AG04450 (cell line): ENCODE data around the gene EPB41L2. TPM values are rescaled to one million over a fixed set of nuclear protein-coding genes. Genes with fewer than 3 reads are reported as not detected.
"Not testable (repeated sequence)": the region's sequence is repeated elsewhere in the genome, so short reads cannot be mapped to it uniquely, and the experiment has no call there.

Source experiments
- CTCF ChIA-PET: fragments of 300-600, 350-600 bp; formaldehyde crosslinking; extraction: SDS; loops from one replicate; lab custom pipeline; 2022; ENCODE audit warnings: antibody characterized with exemption, inconsistent platforms; lab: Charles Lee
- POLR2A ChIA-PET: fragments of 350-600 bp; formaldehyde crosslinking; extraction: SDS; loops from one replicate; lab custom pipeline; 2021; ENCODE audit warnings: antibody characterized with exemption, inconsistent platforms; lab: Yijun Ruan, JAX
- DNase-seq: peaks from one replicate; pipeline ENCODE4 v3.0.0-alpha.2; 2011; ENCODE audit warnings: low read depth, low spot score
- H3K27ac ChIP-seq: one replicate; pipeline ENCODE4 v1.5.1; 2012; ENCODE audit warnings: low read depth, low read length, control low read depth
- H3K27me3 ChIP-seq: one replicate; pipeline ENCODE4 v1.6.0; 2012; ENCODE audit warnings: low read length; ENCODE audit not compliant: control insufficient read depth, insufficient read depth
- H3K4me3 ChIP-seq: 2 replicates; pipeline ENCODE4 v1.5.1; 2011; ENCODE audit warnings: mild to moderate bottlenecking, low read depth, low read length, control low read depth
- H3K9me3 ChIP-seq: 2 replicates; pipeline ENCODE4 v1.5.1; 2012; ENCODE audit warnings: low read length; ENCODE audit not compliant: control insufficient read depth, insufficient read depth
- polyA plus RNA-seq: library from polyadenylated mRNA; depleted of rRNA; stranded (reverse); fragments of >200 nt; gene quantifications from 2 replicates; pipeline ENCODE4 v1.2.3, GENCODE V29; 2011
- TF ChIP-seq, protein P1 (sequence below): IDR thresholded peaks from 2 replicates; pipeline ENCODE4 v1.5.1; 2011; ENCODE audit warnings: low read depth, low read length, control low read depth, inconsistent platforms

EPB41L2 gene
- polyA plus RNA-seq, 1 experiment: 165 TPM

- H3K27ac ChIP-seq: no peak overlapping the region
- no peaks in the 10 kb centered on the region for H3K27me3 ChIP-seq
- H3K4me3 ChIP-seq: no peak overlapping the region
- no peaks in the 10 kb centered on the region for H3K9me3 ChIP-seq
- ChIA-PET CTCF (no interaction called here), POLR2A (no interaction called here)
- no peak for DNase-seq
- TF ChIP-seq, protein P1, sequence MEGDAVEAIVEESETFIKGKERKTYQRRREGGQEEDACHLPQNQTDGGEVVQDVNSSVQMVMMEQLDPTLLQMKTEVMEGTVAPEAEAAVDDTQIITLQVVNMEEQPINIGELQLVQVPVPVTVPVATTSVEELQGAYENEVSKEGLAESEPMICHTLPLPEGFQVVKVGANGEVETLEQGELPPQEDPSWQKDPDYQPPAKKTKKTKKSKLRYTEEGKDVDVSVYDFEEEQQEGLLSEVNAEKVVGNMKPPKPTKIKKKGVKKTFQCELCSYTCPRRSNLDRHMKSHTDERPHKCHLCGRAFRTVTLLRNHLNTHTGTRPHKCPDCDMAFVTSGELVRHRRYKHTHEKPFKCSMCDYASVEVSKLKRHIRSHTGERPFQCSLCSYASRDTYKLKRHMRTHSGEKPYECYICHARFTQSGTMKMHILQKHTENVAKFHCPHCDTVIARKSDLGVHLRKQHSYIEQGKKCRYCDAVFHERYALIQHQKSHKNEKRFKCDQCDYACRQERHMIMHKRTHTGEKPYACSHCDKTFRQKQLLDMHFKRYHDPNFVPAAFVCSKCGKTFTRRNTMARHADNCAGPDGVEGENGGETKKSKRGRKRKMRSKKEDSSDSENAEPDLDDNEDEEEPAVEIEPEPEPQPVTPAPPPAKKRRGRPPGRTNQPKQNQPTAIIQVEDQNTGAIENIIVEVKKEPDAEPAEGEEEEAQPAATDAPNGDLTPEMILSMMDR: no peak
These were observed 47.9 kb downstream of the EPB41L2 start for GRCh38 chr6:131015025-131015591.

DNA sequence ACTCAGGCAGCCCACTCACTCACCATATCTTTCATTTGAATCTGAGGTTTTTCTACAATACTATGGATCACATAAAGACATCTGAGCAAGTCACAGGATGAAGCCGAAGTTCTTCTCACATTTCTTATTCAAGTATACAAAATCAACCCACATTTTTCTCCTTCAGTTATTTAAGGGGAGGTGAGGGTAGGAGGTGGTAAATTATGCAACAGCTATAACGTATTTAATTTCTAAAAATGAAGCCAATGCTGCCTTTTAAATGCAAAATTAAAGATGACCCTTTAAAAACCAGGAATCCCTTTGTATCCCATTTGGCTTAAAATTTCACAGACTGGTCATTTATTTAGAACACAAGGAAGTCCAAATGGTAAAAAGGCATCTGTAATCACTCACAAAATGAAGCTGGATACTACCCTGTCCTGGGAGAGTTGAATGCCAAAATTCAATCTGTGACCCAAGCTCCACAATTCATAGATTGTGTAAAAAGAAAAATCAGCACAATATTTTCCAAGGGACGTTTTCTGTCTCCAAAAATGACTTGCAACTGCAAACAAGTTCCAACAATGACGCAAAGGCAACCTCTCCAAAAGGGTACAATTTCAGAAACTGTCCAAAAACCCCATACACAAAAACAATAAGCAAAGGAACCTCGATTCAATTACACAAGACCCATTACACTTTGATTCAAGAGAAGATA lies 48.8 kb downstream of the EPB41L2 start:
- H3K4me3 ChIP-seq: no peak overlapping the region
- POLR2A ChIA-PET: interaction anchor here (0.7 to 1.0 kb wide), 2 partner anchors 124 to 168 kb away, joined by 3 to 5 read pairs; no protein-coding TSS in a partner anchor

GRCh38 chr6:131013495-131013894 lies 49.5 kb downstream of the EPB41L2 start:
- H3K27ac ChIP-seq: no peak overlapping the region
- DNase-seq: peak; percentile 54
- peaks cover 1% of the 10 kb centered on the region for H3K9me3 ChIP-seq
- H3K4me3 ChIP-seq: no peak overlapping the region
- no peaks in the 10 kb centered on the region for H3K27me3 ChIP-seq
- ChIA-PET POLR2A (interaction anchor here (0.7 to 1.0 kb wide), 2 partner anchors 123 to 167 kb away, joined by 3 to 5 read pairs; no protein-coding TSS in a partner anchor), CTCF (interaction anchor here (0.6 to 1.5 kb wide), 2 partner anchors 9 to 67 kb away, joined by 4 to 7 read pairs; no protein-coding TSS in a partner anchor)
- TF ChIP-seq, protein P1: no peak

More for the DNA sequence above, 48.8 kb downstream of the EPB41L2 start:
- no peak overlapping the region for H3K27ac ChIP-seq
- no peaks in the 10 kb centered on the region for H3K9me3 ChIP-seq
- no peaks in the 10 kb centered on the region for H3K27me3 ChIP-seq
- TF ChIP-seq, protein P1: no peak
- CTCF ChIA-PET: interaction anchor here (0.6 to 1.5 kb wide), 3 partner anchors 9 to 78 kb away, joined by 3 to 7 read pairs (median 4); no protein-coding TSS in a partner anchor
- DNase-seq: no peak

DNA sequence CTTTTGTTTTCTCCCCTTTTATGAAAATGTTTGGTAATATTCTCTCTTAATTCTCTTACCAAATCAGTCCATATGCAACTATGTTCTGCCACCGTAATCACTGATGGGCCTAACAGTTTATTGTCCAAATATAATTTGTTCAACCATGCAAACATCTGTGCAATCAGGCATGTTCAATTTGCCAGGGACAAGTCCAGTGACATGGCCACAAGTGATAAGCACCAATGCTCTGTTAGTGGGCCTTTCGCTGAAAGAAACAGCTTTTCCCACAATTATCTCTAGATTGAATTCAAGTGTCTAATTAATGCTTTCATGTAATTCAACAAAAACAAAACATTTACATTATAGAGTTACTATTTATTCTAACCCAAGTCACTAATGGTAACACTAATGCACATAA lies 53.3 kb downstream of the EPB41L2 start:
- no peak overlapping the region for H3K4me3 ChIP-seq
- TF ChIP-seq, protein P1: no peak
- ChIA-PET POLR2A (no interaction called here), CTCF (no interaction called here)
- H3K27ac ChIP-seq: no peak overlapping the region
- no peaks in the 10 kb centered on the region for H3K27me3 ChIP-seq
- H3K9me3 ChIP-seq: peaks cover 17% of the 10 kb centered on the region
- no peak for DNase-seq

DNA sequence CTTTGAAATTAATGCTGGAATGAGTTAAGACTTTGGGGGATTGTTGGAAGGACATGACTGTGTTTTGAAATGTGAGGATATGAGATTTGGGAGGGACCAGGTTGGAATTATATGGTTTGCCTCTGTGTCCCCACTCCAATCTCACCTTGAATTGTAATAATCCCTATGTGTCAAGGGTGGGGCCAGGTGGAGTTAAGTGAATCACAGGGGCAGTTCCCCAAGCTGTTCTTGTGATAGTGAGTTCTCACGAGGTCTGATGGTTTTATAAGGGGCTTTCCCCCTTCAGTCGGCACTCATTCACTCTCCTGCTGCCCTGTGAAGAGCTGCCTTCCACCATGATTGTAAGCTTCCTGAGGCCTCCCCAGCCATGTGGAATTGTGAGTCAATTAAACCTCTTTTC lies 54.1 kb downstream of the EPB41L2 start:
- H3K4me3 ChIP-seq, H3K27ac ChIP-seq, DNase-seq, POLR2A ChIA-PET, H3K27me3 ChIP-seq: not testable (repeated sequence)
- H3K9me3 ChIP-seq: peaks cover 17% of the 10 kb centered on the region
- CTCF ChIA-PET: interaction anchor here (0.6 kb wide), 1 partner anchor 9 kb away, joined by 8 read pairs; no protein-coding TSS in a partner anchor

- CTCF ChIA-PET, POLR2A ChIA-PET, H3K27ac ChIP-seq, H3K27me3 ChIP-seq, H3K4me3 ChIP-seq, DNase-seq: not testable (repeated sequence)
- H3K9me3 ChIP-seq: peaks cover 17% of the 10 kb centered on the region
These were observed 55.1 kb downstream of the EPB41L2 start for GRCh38 chr6:131007964-131008363.
